ENCODE results near the gene TMPRSS3. TPM values are rescaled to one million over a fixed set of nuclear protein-coding genes. Genes with fewer than 3 reads are reported as not detected.

The TMPRSS3 gene
- total and polyA plus RNA-seq, 2 of the 13 experiments (the other 11 are each of a cell fraction or from before 2014, with no cell fraction given): 2.8 to 16.9 TPM

DNA sequence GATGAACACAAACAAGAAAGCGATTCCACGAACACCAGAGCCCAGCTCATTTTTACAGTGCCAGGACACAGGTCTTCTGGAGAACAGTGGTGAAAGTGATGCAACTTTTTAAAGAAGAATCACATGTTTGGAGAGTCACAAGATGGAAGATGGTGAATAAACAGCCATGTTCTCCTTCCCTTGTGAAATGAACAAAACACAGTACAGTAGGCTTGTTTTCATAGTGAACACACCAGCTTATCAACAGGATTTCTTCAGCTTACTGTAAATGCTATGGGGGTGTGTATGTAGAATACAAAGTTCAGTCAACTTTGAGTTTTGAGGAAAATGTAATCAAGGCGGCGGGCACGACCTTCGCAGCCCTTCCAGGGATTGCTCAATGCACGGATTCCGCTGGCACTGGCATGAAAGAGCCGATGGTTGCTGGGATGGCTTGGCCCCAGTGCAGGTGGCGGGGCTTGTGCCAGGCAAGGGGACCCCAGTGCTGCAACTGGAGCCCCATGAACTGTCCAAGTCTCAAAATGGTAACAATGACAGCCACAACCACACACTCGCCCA lies 9.7 kb downstream of the TMPRSS3 start (continued):
- TF ChIP-seq PAXIP1 (CRISPR knock-in tag; conservative IDR thresholded peaks at IDR 0.05) (peak; percentile 94), ZNF589 (CRISPR knock-in tag; conservative IDR thresholded peaks at IDR 0.05) (no peak), ZNF766 (CRISPR knock-in tag; IDR thresholded peaks at IDR 0.05; ENCODE audit: borderline replicate concordance) (no peak), HOXA9 (CRISPR knock-in tag; IDR thresholded peaks at IDR 0.05; ENCODE audit: borderline replicate concordance) (no peak), PPARG (CRISPR knock-in tag; conservative IDR thresholded peaks at IDR 0.05) (peak; percentile 59), EZH2 (conservative IDR thresholded peaks at IDR 0.05; ENCODE audit: low read depth, low read length) (no peak), RFX5 (IDR thresholded peaks at IDR 0.05; ENCODE audit: low read depth, low read length) (no peak), ZNF549 (CRISPR knock-in tag; IDR thresholded peaks at IDR 0.05) (no peak), ATF7 (IDR thresholded peaks at IDR 0.05) (no peak), ATF7 (CRISPR knock-in tag; IDR thresholded peaks at IDR 0.05) (peak; percentile 75; the same call in 1 of the 2 replicates), ARNT2 (CRISPR knock-in tag; IDR thresholded peaks at IDR 0.05; ENCODE audit: low read depth) (no peak), FOXP1 (IDR thresholded peaks at IDR 0.05) (peak; percentile 25; the same call in 1 of the 2 replicates), FOXP1 (CRISPR knock-in tag; IDR thresholded peaks at IDR 0.05) (peak; percentile 93), ZNF776 (CRISPR knock-in tag; IDR thresholded peaks at IDR 0.05) (no peak), ZFAT (CRISPR knock-in tag; conservative IDR thresholded peaks at IDR 0.05) (no peak), TAF1 (CRISPR knock-in tag; IDR thresholded peaks at IDR 0.05) (no peak), ZNF20 (CRISPR knock-in tag; IDR thresholded peaks at IDR 0.05) (no peak), ZNF558 (CRISPR knock-in tag; IDR thresholded peaks at IDR 0.05; ENCODE audit: borderline replicate concordance) (no peak; the same call in 1 of the 2 replicates), GLMP (CRISPR knock-in tag; IDR thresholded peaks at IDR 0.05; ENCODE audit: borderline replicate concordance) (no peak), NR2C2 (CRISPR knock-in tag; IDR thresholded peaks at IDR 0.05; ENCODE audit: borderline replicate concordance) (peak; percentile 71), ZNF737 (CRISPR knock-in tag; IDR thresholded peaks at IDR 0.05; ENCODE audit: borderline replicate concordance) (no peak), ZSCAN9 (CRISPR knock-in tag; IDR thresholded peaks at IDR 0.05; ENCODE audit: borderline replicate concordance) (peak; percentile 75; the same call in 1 of the 2 replicates)
- TF ChIP-seq, protein P1, sequence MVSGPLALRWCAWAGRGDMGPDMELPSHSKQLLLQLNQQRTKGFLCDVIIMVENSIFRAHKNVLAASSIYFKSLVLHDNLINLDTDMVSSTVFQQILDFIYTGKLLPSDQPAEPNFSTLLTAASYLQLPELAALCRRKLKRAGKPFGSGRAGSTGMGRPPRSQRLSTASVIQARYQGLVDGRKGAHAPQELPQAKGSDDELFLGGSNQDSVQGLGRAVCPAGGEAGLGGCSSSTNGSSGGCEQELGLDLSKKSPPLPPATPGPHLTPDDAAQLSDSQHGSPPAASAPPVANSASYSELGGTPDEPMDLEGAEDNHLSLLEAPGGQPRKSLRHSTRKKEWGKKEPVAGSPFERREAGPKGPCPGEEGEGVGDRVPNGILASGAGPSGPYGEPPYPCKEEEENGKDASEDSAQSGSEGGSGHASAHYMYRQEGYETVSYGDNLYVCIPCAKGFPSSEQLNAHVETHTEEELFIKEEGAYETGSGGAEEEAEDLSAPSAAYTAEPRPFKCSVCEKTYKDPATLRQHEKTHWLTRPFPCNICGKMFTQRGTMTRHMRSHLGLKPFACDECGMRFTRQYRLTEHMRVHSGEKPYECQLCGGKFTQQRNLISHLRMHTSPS (CRISPR knock-in tag; IDR thresholded peaks at IDR 0.05; ENCODE audit: low read depth): peak; percentile 100
- TF ChIP-seq, protein P2, sequence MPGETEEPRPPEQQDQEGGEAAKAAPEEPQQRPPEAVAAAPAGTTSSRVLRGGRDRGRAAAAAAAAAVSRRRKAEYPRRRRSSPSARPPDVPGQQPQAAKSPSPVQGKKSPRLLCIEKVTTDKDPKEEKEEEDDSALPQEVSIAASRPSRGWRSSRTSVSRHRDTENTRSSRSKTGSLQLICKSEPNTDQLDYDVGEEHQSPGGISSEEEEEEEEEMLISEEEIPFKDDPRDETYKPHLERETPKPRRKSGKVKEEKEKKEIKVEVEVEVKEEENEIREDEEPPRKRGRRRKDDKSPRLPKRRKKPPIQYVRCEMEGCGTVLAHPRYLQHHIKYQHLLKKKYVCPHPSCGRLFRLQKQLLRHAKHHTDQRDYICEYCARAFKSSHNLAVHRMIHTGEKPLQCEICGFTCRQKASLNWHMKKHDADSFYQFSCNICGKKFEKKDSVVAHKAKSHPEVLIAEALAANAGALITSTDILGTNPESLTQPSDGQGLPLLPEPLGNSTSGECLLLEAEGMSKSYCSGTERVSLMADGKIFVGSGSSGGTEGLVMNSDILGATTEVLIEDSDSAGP (CRISPR knock-in tag; IDR thresholded peaks at IDR 0.05; ENCODE audit: borderline replicate concordance): peak; percentile 57

Data from HepG2 (cell line).